WTC11 (cell line): ENCODE results near the gene TBC1D12.

ENCODE experiments used
- TEAD1 ChIP-seq: sonication (generic); formaldehyde crosslinking; IDR thresholded peaks from 2 replicates; pipeline ENCODE4 v1.8.0; 2022; ENCODE audit warnings: mild to moderate bottlenecking, missing genetic modification reagents
- TF ChIP-seq, protein P1 (sequence below): fragments of 200-600 bp; IDR thresholded peaks from 2 replicates; pipeline ENCODE4 v1.8.0; 2022; ENCODE audit warnings: antibody characterized with exemption

- TF ChIP-seq, protein P1, sequence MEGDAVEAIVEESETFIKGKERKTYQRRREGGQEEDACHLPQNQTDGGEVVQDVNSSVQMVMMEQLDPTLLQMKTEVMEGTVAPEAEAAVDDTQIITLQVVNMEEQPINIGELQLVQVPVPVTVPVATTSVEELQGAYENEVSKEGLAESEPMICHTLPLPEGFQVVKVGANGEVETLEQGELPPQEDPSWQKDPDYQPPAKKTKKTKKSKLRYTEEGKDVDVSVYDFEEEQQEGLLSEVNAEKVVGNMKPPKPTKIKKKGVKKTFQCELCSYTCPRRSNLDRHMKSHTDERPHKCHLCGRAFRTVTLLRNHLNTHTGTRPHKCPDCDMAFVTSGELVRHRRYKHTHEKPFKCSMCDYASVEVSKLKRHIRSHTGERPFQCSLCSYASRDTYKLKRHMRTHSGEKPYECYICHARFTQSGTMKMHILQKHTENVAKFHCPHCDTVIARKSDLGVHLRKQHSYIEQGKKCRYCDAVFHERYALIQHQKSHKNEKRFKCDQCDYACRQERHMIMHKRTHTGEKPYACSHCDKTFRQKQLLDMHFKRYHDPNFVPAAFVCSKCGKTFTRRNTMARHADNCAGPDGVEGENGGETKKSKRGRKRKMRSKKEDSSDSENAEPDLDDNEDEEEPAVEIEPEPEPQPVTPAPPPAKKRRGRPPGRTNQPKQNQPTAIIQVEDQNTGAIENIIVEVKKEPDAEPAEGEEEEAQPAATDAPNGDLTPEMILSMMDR, result no peak
- TF ChIP-seq TEAD1, result no peak
Observed at GRCh38 chr10:94412449-94412848, 10.1 kb downstream of the TBC1D12 start.
